Measurements from ENCODE around the gene SMIM41. TPM values are rescaled to one million over a fixed set of nuclear protein-coding genes. Genes with fewer than 3 reads are reported as not detected.

The SMIM41 gene
- total and polyA plus RNA-seq, 8 donors, result 0.47 to 6.9 (median 3.7) TPM

GRCh38 chr12:52080403-52081251 lies 1.1 kb downstream of the SMIM41 start:
- Histone ChIP-seq H3K36me3 (peaks cover 0 to 46% of the 10 kb centered on the region in 2 donors), H3K27me3 (no peaks in the 10 kb centered on the region), H3K4me1 (peaks cover 29 to 31% of the 10 kb centered on the region in 2 donors), H3K27ac (peak overlapping the region; percentile 33 to 70), H3K9me3 (no peaks in the 10 kb centered on the region), H3K4me3 (peak overlapping the region; percentile 9 to 28)
- TF ChIP-seq CTCF (IDR thresholded peaks at IDR 0.05), result no peak
- DNase-seq (peak in 1 of 4 donors; percentile 70), ATAC-seq (peak; percentile 39)
- intact Hi-C loops (cut with DNase I), result no loop called here

- intact Hi-C loops (cut with DNase I), result no loop called here
- TF ChIP-seq CTCF (IDR thresholded peaks at IDR 0.05), result no peak
- no peak for DNase-seq
- ATAC-seq, result peak; percentile 3
- peaks cover 0 to 39% of the 10 kb centered on the region in 2 donors for H3K36me3 ChIP-seq
- H3K4me1 ChIP-seq, result peaks cover 29 to 31% of the 10 kb centered on the region in 2 donors
- no peaks in the 10 kb centered on the region for H3K27me3 ChIP-seq
- no peaks in the 10 kb centered on the region for H3K9me3 ChIP-seq
- peak overlapping the region in 1 of 2 donors; percentile 28 for H3K4me3 ChIP-seq
- H3K27ac ChIP-seq, result peak overlapping the region; percentile 64 to 70
Observed at GRCh38 chr12:52081263-52081733, 1.8 kb downstream of the SMIM41 start.

GRCh38 chr12:52082026-52082668 lies 2.6 kb downstream of the SMIM41 start:
- ATAC-seq (peak; percentile 8), DNase-seq (peak in 2 of 4 donors; percentile 64 to 78)
- no peak for TF ChIP-seq CTCF (IDR thresholded peaks at IDR 0.05)
- Histone ChIP-seq H3K9me3 (no peaks in the 10 kb centered on the region), H3K27ac (peak overlapping the region; percentile 64 to 70), H3K27me3 (peaks cover 0 to 5% of the 10 kb centered on the region in 2 donors), H3K36me3 (peaks cover 0 to 30% of the 10 kb centered on the region in 2 donors), H3K4me3 (no peak overlapping the region), H3K4me1 (peaks cover 29 to 31% of the 10 kb centered on the region in 2 donors)
- intact Hi-C loops (cut with DNase I), result loop anchor here in 1 of 2 donors (2.0 kb wide), 1 partner anchor 55 kb away; no protein-coding TSS in a partner anchor

GRCh38 chr12:52082669-52082987 lies 3.1 kb downstream of the SMIM41 start:
- Histone ChIP-seq H3K4me3 (no peak overlapping the region), H3K9me3 (no peaks in the 10 kb centered on the region), H3K27ac (peak overlapping the region; percentile 43 to 70), H3K36me3 (peaks cover 0 to 26% of the 10 kb centered on the region in 2 donors), H3K4me1 (peaks cover 29 to 31% of the 10 kb centered on the region in 2 donors), H3K27me3 (peaks cover 0 to 9% of the 10 kb centered on the region in 2 donors)
- TF ChIP-seq CTCF (IDR thresholded peaks at IDR 0.05), result no peak
- DNase-seq (no peak), ATAC-seq (peak; percentile 2)
- intact Hi-C loops (cut with DNase I), result loop anchor here in 1 of 2 donors (2.0 kb wide), 1 partner anchor 56 kb away; no protein-coding TSS in a partner anchor

Data from left lung (tissue), 10 donors.